PC-9 (cell line): ENCODE data around the gene ZFPM1.

Source experiments
- CTCF ChIP-seq: fragments of 200-600 bp; sonication (generic); conservative IDR thresholded peaks from 2 replicates; pipeline ENCODE4 v1.6.1; 2017; ENCODE audit warnings: mixed run types, antibody characterized with exemption, mild to moderate bottlenecking, moderate library complexity
- EZH2 ChIP-seq: fragments of 200-600 bp; sonication (generic); IDR thresholded peaks from 2 replicates; pipeline ENCODE4 v1.8.0; 2017; ENCODE audit warnings: antibody characterized with exemption, low read depth

GRCh38 chr16:88427376-88427775 lies 25.7 kb upstream of the ZFPM1 start:
- TF ChIP-seq EZH2, result no peak
- TF ChIP-seq CTCF, result no peak
